SK-N-SH (cell line): Measurements from ENCODE around the gene OPN1SW. TPM values are rescaled to one million over a fixed set of nuclear protein-coding genes. Genes with fewer than 3 reads are reported as not detected.

Experiments
- CTCF ChIA-PET: fragments of 300-600, 350-600 bp; formaldehyde crosslinking; extraction: SDS; loops from one replicate; lab custom pipeline; 2021; lab: Yijun Ruan, JAX
- POLR2A ChIA-PET: fragments of 350-600 bp; sonication (Branson Sonifier 250); formaldehyde crosslinking; extraction: SDS; loops from one replicate; lab custom pipeline; 2020; ENCODE audit warnings: antibody characterized with exemption, inconsistent platforms; lab: Yijun Ruan, JAX
- DNase-seq: peaks from one replicate; pipeline ENCODE4 v3.0.0; 2012
- H2AFZ ChIP-seq: fragments of 200-600 bp; sonication (generic); 2 replicates; pipeline ENCODE4 v1.8.1; 2016; ENCODE audit warnings: antibody characterized with exemption, mild to moderate bottlenecking, low read depth
- H3F3A ChIP-seq: fragments of 200-600 bp; sonication (generic); replicated peaks from 2 replicates; pipeline ENCODE3; 2016; ENCODE audit warnings: antibody characterized with exemption, mild to moderate bottlenecking; ENCODE audit not compliant: insufficient read depth
- H3K27ac ChIP-seq, 2 experiments: fragments of 200-500 bp in 1 of 2; fragments of 200-600 bp in 1 of 2; sonication (Bioruptor generic) in 1 of 2; sonication (generic), shearing (Covaris generic) in 1 of 2; 2 replicates each; pipeline versions ENCODE4 v1.5.1 to v1.6.1; 2014 to 2016; ENCODE audit warnings: low read depth in 2 of 2, inconsistent platforms in 1 of 2, low read length in 1 of 2, mild to moderate bottlenecking in 1 of 2, mixed read lengths in 1 of 2
- H3K27me3 ChIP-seq: fragments of 200-600 bp; sonication (generic), shearing (Covaris generic); 2 replicates; pipeline ENCODE4 v1.6.1; 2016; ENCODE audit warnings: mixed run types; ENCODE audit not compliant: insufficient read depth
- H3K36me3 ChIP-seq, 2 experiments: fragments of 200-500 bp in 1 of 2; fragments of 200-600 bp in 1 of 2; sonication (Bioruptor generic) in 1 of 2; sonication (generic) in 1 of 2; replicated peaks in 1 of 2; 2 replicates each; pipeline versions ENCODE3 to v1.5.1; 2014 to 2016; ENCODE audit warnings: low read length in 1 of 2, mild to moderate bottlenecking in 1 of 2; ENCODE audit not compliant: insufficient read depth in 2 of 2, control insufficient read depth in 1 of 2
- H3K4me1 ChIP-seq, 2 experiments: fragments of 200-500 bp in 1 of 2; fragments of 200-600 bp in 1 of 2; sonication (Bioruptor generic) in 1 of 2; sonication (generic), shearing (Covaris generic) in 1 of 2; 2 replicates each; pipeline versions ENCODE4 v1.5.1 to v1.6.1; 2014 to 2016; ENCODE audit warnings: low read depth in 1 of 2, low read length in 1 of 2, mixed run types in 1 of 2; ENCODE audit not compliant: insufficient read depth in 2 of 2, control insufficient read depth in 1 of 2
- H3K4me2 ChIP-seq: fragments of 200-600 bp; sonication (generic), shearing (Covaris generic); 2 replicates; pipeline ENCODE4 v1.6.1; 2017; ENCODE audit warnings: mixed run types
- H3K4me3 ChIP-seq, 2 experiments: fragments of 200-500 bp in 1 of 2; fragments of 200-600 bp in 1 of 2; sonication (Bioruptor generic) in 1 of 2; sonication (generic), shearing (Covaris generic) in 1 of 2; 2 replicates each; pipeline versions ENCODE4 v1.5.1 to v1.8.1; 2014 to 2016; ENCODE audit warnings: low read depth in 2 of 2, inconsistent platforms in 1 of 2, low read length in 1 of 2, mild to moderate bottlenecking in 1 of 2, mixed read lengths in 1 of 2, moderate library complexity in 1 of 2
- H3K79me2 ChIP-seq: fragments of 200-600 bp; sonication (generic); 2 replicates; pipeline ENCODE4 v1.8.1; 2017; ENCODE audit warnings: mild to moderate bottlenecking; ENCODE audit not compliant: insufficient read depth
- H3K9ac ChIP-seq: fragments of 200-600 bp; sonication (generic); 2 replicates; pipeline ENCODE4 v1.6.1; 2017; ENCODE audit warnings: mixed run types
- H3K9me2 ChIP-seq: fragments of 200-600 bp; sonication (generic); 2 replicates; pipeline ENCODE4 v1.6.1; 2017; ENCODE audit warnings: mixed run types
- H3K9me3 ChIP-seq: fragments of 200-600 bp; sonication (generic); 2 replicates; pipeline ENCODE4 v1.6.1; 2017; ENCODE audit warnings: mixed run types, mild to moderate bottlenecking, moderate library complexity
- H4K20me1 ChIP-seq: fragments of 200-600 bp; sonication (generic); 2 replicates; pipeline ENCODE4 v1.6.1; 2017; ENCODE audit warnings: mild to moderate bottlenecking, mixed run types; ENCODE audit not compliant: insufficient read depth
- ELF1 ChIP-seq: IDR thresholded peaks from 2 replicates; pipeline ENCODE4 v1.4.0; 2012
- EP300 ChIP-seq, 2 experiments: IDR thresholded peaks; 2 replicates each; pipeline versions ENCODE4 v1.4.0 to v1.6.1; 2012; ENCODE audit warnings: borderline replicate concordance in 1 of 2, low read depth in 1 of 2, low read length in 1 of 2
- JUND ChIP-seq: IDR thresholded peaks from 2 replicates; pipeline ENCODE4 v1.4.0; 2012
- MEF2A ChIP-seq: IDR thresholded peaks from 2 replicates; pipeline ENCODE4 v1.4.0; 2012; ENCODE audit warnings: low read depth, borderline replicate concordance
- MXI1 ChIP-seq: IDR thresholded peaks from 2 replicates; pipeline ENCODE4 v1.6.1; 2012; ENCODE audit warnings: mild to moderate bottlenecking, low read depth, low read length, improper control_type of control experiment
- POLR2AphosphoS5 ChIP-seq: IDR thresholded peaks from 2 replicates; pipeline ENCODE4 v1.6.1; 2012; ENCODE audit warnings: low read depth, low read length
- RAD21 ChIP-seq: IDR thresholded peaks from 2 replicates; pipeline ENCODE4 v1.6.1; 2012; ENCODE audit warnings: mild to moderate bottlenecking, low read length
- RFX5 ChIP-seq: IDR thresholded peaks from 2 replicates; pipeline ENCODE4 v1.6.1; 2012; ENCODE audit warnings: mild to moderate bottlenecking, improper control_type of control experiment, low read length
- RXRA ChIP-seq: IDR thresholded peaks from 2 replicates; pipeline ENCODE4 v1.4.0; 2012; ENCODE audit warnings: low read depth, mild to moderate bottlenecking, borderline replicate concordance
- SIN3A ChIP-seq: IDR thresholded peaks from 2 replicates; pipeline ENCODE4 v1.6.1; 2012; ENCODE audit warnings: low read depth, mild to moderate bottlenecking, low read length, moderate library complexity, borderline replicate concordance
- TAF1 ChIP-seq: IDR thresholded peaks from 2 replicates; pipeline ENCODE4 v1.6.1; 2012; ENCODE audit warnings: low read depth, mild to moderate bottlenecking, low read length, moderate library complexity, borderline replicate concordance
- TCF12 ChIP-seq: IDR thresholded peaks from 2 replicates; pipeline ENCODE4 v1.4.0; 2012
- WGBS: methylation state at CpG from one replicate; pipeline ENCODE4 v1.1.6; 2017; ENCODE audit warnings: low lambda C conversion rate; 5-methylcytosine and 5-hydroxymethylcytosine counted together
- polyA plus RNA-seq, 3 experiments: library from polyadenylated mRNA; depleted of rRNA; stranded (reverse); fragments of >200 nt; gene quantifications; 2 replicates each; pipeline ENCODE4 v1.2.3, GENCODE V29; 2012
- TF ChIP-seq, protein P1 (sequence below): IDR thresholded peaks from 2 replicates; pipeline ENCODE4; 2012
- TF ChIP-seq, protein P2 (sequence below): fragments of 150-350 bp; IDR thresholded peaks from 2 replicates; pipeline ENCODE4 v1.6.1; 2017; ENCODE audit warnings: antibody characterized with exemption, low read length, low read depth, borderline replicate concordance
- TF ChIP-seq, protein P3 (sequence below): IDR thresholded peaks from 2 replicates; pipeline ENCODE4 v1.4.0; 2012; ENCODE audit warnings: low read depth
- TF ChIP-seq, protein P4 (sequence below): fragments of 150-350 bp; IDR thresholded peaks from 2 replicates; pipeline ENCODE4 v1.6.1; 2016; ENCODE audit warnings: mild to moderate bottlenecking, low read depth, low read length
- TF ChIP-seq, protein P5 (sequence below): IDR thresholded peaks from 2 replicates; pipeline ENCODE4 v1.4.0; 2012; ENCODE audit warnings: low read depth, borderline replicate concordance
- TF ChIP-seq, protein P6 (sequence below): IDR thresholded peaks from 2 replicates; pipeline ENCODE4 v1.4.0; 2012; ENCODE audit warnings: low read depth, borderline replicate concordance

OPN1SW gene
- polyA plus RNA-seq, 1 of the 3 experiments (the other 2 are of a cell fraction) = 0.05 TPM

DNA sequence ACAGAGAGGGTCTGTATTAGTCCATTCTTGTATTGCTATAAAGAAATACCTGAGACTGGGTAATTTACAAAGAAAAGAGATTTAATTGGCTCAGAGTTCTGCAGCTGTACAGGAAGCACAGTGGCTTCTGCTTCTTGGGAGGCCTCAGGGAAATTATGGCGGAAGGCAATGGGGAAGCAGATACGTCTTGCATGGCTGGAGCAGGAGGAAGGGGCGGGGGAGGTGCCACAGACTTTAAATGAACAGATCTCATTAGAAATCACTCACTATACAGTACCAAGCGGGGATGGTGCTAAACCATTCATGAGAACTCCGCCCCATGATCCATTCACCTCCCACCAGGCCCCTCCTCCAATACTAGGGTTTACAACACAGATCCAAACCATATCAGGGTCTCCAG is 40.2 kb downstream of the OPN1SW start:
- H4K20me1 ChIP-seq = peaks cover 8% of the 10 kb centered on the region
- peaks cover 13% of the 10 kb centered on the region for H3K79me2 ChIP-seq
- no peaks in the 10 kb centered on the region for H3K36me3 ChIP-seq
- TF ChIP-seq POLR2AphosphoS5 = no peak
- TF ChIP-seq RFX5 = no peak
- no peak for TF ChIP-seq JUND
- TF ChIP-seq, protein P1, sequence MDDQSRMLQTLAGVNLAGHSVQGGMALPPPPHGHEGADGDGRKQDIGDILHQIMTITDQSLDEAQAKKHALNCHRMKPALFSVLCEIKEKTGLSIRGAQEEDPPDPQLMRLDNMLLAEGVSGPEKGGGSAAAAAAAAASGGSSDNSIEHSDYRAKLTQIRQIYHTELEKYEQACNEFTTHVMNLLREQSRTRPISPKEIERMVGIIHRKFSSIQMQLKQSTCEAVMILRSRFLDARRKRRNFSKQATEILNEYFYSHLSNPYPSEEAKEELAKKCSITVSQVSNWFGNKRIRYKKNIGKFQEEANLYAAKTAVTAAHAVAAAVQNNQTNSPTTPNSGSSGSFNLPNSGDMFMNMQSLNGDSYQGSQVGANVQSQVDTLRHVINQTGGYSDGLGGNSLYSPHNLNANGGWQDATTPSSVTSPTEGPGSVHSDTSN = no peak
- TF ChIP-seq MXI1 = no peak
- TF ChIP-seq, protein P2, sequence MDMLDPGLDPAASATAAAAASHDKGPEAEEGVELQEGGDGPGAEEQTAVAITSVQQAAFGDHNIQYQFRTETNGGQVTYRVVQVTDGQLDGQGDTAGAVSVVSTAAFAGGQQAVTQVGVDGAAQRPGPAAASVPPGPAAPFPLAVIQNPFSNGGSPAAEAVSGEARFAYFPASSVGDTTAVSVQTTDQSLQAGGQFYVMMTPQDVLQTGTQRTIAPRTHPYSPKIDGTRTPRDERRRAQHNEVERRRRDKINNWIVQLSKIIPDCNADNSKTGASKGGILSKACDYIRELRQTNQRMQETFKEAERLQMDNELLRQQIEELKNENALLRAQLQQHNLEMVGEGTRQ = no peak
- TF ChIP-seq, protein P3, sequence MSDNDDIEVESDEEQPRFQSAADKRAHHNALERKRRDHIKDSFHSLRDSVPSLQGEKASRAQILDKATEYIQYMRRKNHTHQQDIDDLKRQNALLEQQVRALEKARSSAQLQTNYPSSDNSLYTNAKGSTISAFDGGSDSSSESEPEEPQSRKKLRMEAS = no peak
- TF ChIP-seq, protein P4, sequence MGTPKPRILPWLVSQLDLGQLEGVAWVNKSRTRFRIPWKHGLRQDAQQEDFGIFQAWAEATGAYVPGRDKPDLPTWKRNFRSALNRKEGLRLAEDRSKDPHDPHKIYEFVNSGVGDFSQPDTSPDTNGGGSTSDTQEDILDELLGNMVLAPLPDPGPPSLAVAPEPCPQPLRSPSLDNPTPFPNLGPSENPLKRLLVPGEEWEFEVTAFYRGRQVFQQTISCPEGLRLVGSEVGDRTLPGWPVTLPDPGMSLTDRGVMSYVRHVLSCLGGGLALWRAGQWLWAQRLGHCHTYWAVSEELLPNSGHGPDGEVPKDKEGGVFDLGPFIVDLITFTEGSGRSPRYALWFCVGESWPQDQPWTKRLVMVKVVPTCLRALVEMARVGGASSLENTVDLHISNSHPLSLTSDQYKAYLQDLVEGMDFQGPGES = no peak
- TF ChIP-seq, protein P5, sequence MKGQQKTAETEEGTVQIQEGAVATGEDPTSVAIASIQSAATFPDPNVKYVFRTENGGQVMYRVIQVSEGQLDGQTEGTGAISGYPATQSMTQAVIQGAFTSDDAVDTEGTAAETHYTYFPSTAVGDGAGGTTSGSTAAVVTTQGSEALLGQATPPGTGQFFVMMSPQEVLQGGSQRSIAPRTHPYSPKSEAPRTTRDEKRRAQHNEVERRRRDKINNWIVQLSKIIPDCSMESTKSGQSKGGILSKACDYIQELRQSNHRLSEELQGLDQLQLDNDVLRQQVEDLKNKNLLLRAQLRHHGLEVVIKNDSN = no peak
- no peak for TF ChIP-seq MEF2A
- TF ChIP-seq RAD21 = no peak
- TF ChIP-seq, protein P6, sequence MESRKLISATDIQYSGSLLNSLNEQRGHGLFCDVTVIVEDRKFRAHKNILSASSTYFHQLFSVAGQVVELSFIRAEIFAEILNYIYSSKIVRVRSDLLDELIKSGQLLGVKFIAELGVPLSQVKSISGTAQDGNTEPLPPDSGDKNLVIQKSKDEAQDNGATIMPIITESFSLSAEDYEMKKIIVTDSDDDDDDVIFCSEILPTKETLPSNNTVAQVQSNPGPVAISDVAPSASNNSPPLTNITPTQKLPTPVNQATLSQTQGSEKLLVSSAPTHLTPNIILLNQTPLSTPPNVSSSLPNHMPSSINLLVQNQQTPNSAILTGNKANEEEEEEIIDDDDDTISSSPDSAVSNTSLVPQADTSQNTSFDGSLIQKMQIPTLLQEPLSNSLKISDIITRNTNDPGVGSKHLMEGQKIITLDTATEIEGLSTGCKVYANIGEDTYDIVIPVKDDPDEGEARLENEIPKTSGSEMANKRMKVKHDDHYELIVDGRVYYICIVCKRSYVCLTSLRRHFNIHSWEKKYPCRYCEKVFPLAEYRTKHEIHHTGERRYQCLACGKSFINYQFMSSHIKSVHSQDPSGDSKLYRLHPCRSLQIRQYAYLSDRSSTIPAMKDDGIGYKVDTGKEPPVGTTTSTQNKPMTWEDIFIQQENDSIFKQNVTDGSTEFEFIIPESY = no peak
- no peak for TF ChIP-seq SIN3A
- no peak for TF ChIP-seq TCF12
- no peak for TF ChIP-seq RXRA
- no peak for TF ChIP-seq EP300 (IDR thresholded peaks at IDR 0.05; ENCODE audit: borderline replicate concordance in 1 of 2, low read depth in 1 of 2, low read length in 1 of 2)
- TF ChIP-seq TAF1 = no peak
- no peak for TF ChIP-seq ELF1
- TF ChIP-seq, all 33 proteins: peak for 0
- ChIA-PET CTCF (interaction anchor here (1.3 to 1.5 kb wide), 2 partner anchors 11 to 148 kb away, joined by 3 to 6 read pairs; no protein-coding TSS in a partner anchor), POLR2A (no interaction called here)
- peaks cover 20% of the 10 kb centered on the region for H3F3A ChIP-seq
- WGBS = 88% methylated on average over 5 of the region's 5 CpGs
- H3K9me3 ChIP-seq = no peaks in the 10 kb centered on the region
- no peak overlapping the region for H3K4me2 ChIP-seq
- H3K27ac ChIP-seq = no peak overlapping the region
- H2AFZ ChIP-seq = no peak overlapping the region
- H3K4me1 ChIP-seq = peaks cover 10 to 12% of the 10 kb centered on the region in 2 experiments; a peak in 3 of 4 replicates
- no peak overlapping the region for H3K4me3 ChIP-seq
- no peak for DNase-seq
- no peaks in the 10 kb centered on the region for H3K9me2 ChIP-seq
- H3K9ac ChIP-seq = no peak overlapping the region
- no peaks in the 10 kb centered on the region for H3K27me3 ChIP-seq
